GM12801 (cell line): ENCODE measurements around the gene ADRM1.

ENCODE experiments used
- TF ChIP-seq, protein P1 (sequence below): IDR thresholded peaks from one replicate; pipeline ENCODE4 v1.5.1; 2011; ENCODE audit warnings: control low read depth; ENCODE audit not compliant: insufficient read length; ENCODE audit errors: extremely low read depth

Gene ADRM1

DNA sequence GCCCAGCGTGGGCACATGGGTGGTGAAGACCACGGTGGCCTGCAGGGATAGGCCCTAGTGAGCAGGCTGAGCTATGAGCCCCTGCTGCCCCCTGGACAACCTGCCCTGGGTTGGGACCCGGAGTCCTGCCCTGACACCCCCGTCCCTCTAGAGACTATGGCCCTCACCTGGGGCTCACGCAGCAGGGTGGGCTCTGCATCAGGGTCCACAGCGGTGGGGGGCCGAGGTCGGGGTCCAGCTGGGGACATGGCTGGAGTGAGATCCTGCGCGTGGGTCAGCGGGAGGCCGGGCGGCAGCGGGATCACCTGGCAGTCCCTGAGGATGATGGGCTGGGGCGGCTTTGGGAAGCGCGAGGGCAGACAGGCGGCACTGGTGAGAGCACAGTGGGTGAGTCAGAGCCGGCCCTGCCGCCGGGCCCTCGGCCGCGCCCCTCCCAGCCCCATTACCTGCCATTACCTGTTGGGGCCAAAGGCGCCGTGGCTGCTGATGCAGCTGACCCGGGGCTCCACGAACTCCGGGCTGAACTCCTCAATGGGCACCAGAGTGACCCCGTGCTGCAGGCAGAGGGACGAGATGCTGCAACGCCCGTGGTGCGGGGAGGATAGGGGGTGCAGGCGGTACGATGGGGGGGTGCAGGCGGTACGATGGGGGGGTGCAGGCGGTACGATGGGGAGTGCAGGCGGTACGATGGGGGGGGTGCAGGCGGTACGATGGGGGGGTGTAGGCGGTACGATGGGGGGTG, 27.9 kb downstream of the ADRM1 start:
- TF ChIP-seq, protein P1, sequence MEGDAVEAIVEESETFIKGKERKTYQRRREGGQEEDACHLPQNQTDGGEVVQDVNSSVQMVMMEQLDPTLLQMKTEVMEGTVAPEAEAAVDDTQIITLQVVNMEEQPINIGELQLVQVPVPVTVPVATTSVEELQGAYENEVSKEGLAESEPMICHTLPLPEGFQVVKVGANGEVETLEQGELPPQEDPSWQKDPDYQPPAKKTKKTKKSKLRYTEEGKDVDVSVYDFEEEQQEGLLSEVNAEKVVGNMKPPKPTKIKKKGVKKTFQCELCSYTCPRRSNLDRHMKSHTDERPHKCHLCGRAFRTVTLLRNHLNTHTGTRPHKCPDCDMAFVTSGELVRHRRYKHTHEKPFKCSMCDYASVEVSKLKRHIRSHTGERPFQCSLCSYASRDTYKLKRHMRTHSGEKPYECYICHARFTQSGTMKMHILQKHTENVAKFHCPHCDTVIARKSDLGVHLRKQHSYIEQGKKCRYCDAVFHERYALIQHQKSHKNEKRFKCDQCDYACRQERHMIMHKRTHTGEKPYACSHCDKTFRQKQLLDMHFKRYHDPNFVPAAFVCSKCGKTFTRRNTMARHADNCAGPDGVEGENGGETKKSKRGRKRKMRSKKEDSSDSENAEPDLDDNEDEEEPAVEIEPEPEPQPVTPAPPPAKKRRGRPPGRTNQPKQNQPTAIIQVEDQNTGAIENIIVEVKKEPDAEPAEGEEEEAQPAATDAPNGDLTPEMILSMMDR, result no peak

DNA sequence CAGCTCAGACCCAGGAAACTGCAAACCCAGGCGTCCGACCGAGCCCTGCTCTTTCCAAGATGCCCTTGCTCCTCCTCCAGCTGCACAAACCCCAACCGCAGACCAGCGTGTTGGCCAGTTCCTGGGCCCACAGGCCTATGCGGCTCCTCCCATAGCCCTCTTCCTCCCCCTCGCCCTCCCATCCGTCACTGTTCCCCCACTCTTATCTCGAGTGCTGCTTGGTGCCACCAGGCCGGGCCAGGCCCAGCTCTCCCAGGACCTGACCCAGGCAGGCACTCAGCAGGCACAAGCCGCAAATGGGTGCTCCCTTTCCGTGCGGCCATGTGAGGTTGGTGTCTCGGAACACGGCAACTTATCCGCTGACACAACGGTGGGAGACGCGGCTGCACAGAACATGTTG, 28.6 kb downstream of the ADRM1 start:
- TF ChIP-seq, protein P1, result no peak

GRCh38 chr20:62332421-62332820, 29.6 kb downstream of the ADRM1 start:
- TF ChIP-seq, protein P1, result no peak

GRCh38 chr20:62332989-62333819, 30.4 kb downstream of the ADRM1 start:
- TF ChIP-seq, protein P1, result no peak

DNA sequence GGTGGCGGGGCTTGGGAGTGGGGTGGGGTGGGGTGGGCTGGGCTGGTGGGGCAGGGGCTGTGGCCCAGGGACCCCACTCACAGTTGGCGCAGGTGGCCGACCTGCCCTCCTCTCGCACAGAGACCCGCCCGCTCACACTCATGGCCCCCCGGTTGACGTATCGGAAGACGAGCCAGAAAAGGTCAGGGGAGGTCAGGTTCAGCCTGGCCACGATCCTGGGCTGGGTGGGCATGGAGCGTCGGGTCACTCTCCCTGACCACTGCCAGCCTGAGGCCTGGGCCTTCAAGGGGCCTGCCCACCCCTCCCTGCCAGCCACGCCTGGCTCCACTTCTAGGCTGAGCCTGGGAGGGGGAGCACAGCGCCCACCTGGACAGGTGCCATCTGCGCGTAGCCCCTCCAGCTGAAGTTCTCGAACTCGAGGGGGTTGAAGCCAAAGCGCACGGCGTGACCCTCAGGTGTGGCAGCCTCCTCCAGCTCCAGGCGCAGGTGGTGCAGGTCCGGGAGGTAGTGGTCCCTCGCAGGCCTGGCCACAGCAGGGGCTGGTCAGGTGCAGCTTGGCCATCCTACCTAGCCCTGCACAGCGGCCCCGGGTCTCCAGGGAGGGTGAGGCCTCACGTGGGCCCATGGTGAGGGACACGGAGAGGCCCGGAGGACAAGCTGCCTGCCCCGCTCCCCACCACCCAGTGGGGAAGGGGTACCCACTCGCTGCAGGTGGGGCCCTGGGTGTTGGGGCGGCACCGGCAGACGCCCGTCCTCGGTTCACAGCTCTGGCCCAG, 31.2 kb downstream of the ADRM1 start:
- TF ChIP-seq, protein P1, result no peak

GRCh38 chr20:62334881-62335280, 32.1 kb downstream of the ADRM1 start:
- TF ChIP-seq, protein P1, result no peak

DNA sequence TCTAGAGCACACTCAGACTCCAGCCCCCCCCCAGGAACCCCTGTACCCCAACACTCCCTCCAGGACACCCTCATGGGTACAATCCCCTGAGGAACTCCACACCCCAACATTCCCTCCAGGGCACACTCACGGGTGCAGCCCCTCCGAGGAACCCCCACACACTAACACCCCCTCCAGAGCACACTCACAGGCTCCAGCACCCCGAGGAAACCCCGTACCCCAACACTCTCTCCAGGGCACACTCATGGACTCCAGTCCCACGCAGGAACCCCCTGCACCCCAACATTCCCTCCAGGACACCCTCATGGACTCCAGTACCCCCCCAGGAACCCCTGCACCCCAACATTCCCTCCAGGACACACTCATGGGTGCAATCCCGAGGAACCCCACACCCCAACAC, 32.7 kb downstream of the ADRM1 start:
- TF ChIP-seq, protein P1, result no peak
